Measurements from ENCODE around the gene VGLL3.
A peak's percentile ranks its signal among the peaks of the same experiment; 100 is the strongest.

VGLL3 gene

GRCh38 chr3:86990012-86990733 is 776 bp downstream of the VGLL3 start:
- Histone ChIP-seq H3K79me2 (ENCODE audit: insufficient read depth, low read length) (no peaks in the 10 kb centered on the region), H2AFZ (ENCODE audit: low read length) (0 out of 2 replicates have a peak overlapping the region, but pooled peaks have one; percentile 12), H4K20me1 (ENCODE audit: insufficient read depth, low read length, poor library complexity, severe bottlenecking) (no peaks in the 10 kb centered on the region), H3F3A (ENCODE audit: low read depth) (no peaks in the 10 kb centered on the region), H3K9me2 (replicated peaks; ENCODE audit: low read depth, low read length) (no peaks in the 10 kb centered on the region), H3K36me3 (ENCODE audit: insufficient read depth, low read length) (no peaks in the 10 kb centered on the region), H3K4me1 (ENCODE audit: insufficient read depth, low read length, poor library complexity, severe bottlenecking) (no peaks in the 10 kb centered on the region), H3K27me3 (ENCODE audit: insufficient read depth, low read length, poor library complexity, severe bottlenecking) (peaks cover 4% of the 10 kb centered on the region), H3K4me2 (ENCODE audit: low read depth, low read length, poor library complexity, severe bottlenecking) (peak overlapping the region; percentile 70), H3K4me3 (ENCODE audit: low read length, poor library complexity, severe bottlenecking) (peak overlapping the region; percentile 74), H3K9ac (ENCODE audit: low read depth, low read length, poor library complexity, severe bottlenecking) (no peak overlapping the region), H3K9me3 (ENCODE audit: insufficient read depth, low read depth, low read length) (no peaks in the 10 kb centered on the region)
- TF ChIP-seq CTCF (conservative IDR thresholded peaks at IDR 0.05; ENCODE audit: low read length) (no peak), EZH2phosphoT487 (IDR thresholded peaks at IDR 0.05; ENCODE audit: borderline replicate concordance) (no peak)

DNA sequence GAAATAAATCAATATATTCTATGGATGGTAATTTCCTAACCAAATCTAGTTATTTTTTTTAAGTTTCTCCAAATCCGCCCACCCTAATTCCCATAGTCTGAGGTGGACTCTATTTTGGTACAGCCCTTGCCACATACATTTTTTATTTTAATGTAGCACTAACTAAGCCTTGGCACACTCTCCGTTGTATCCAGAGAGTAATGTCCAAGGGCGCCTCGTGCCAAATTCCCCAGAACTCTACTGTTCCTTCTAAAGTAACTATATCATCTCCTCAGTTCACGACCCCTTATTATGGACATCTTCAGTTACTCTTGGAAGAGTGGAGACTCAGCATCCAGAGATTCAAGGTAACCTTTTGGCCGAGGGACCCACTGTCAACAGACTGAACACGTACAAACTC is 1.3 kb downstream of the VGLL3 start:
- Histone ChIP-seq H2AFZ (ENCODE audit: low read length) (no peak overlapping the region), H3K79me2 (ENCODE audit: insufficient read depth, low read length) (no peaks in the 10 kb centered on the region), H3K9me2 (replicated peaks; ENCODE audit: low read depth, low read length) (no peaks in the 10 kb centered on the region), H3K36me3 (ENCODE audit: insufficient read depth, low read length) (no peaks in the 10 kb centered on the region), H3F3A (ENCODE audit: low read depth) (no peaks in the 10 kb centered on the region), H3K4me2 (ENCODE audit: low read depth, low read length, poor library complexity, severe bottlenecking) (no peak overlapping the region), H3K9ac (ENCODE audit: low read depth, low read length, poor library complexity, severe bottlenecking) (no peak overlapping the region), H4K20me1 (ENCODE audit: insufficient read depth, low read length, poor library complexity, severe bottlenecking) (no peaks in the 10 kb centered on the region), H3K27me3 (ENCODE audit: insufficient read depth, low read length, poor library complexity, severe bottlenecking) (peaks cover 4% of the 10 kb centered on the region), H3K4me1 (ENCODE audit: insufficient read depth, low read length, poor library complexity, severe bottlenecking) (no peaks in the 10 kb centered on the region), H3K4me3 (ENCODE audit: low read length, poor library complexity, severe bottlenecking) (no peak overlapping the region), H3K9me3 (ENCODE audit: insufficient read depth, low read depth, low read length) (no peaks in the 10 kb centered on the region)
- TF ChIP-seq CTCF (conservative IDR thresholded peaks at IDR 0.05; ENCODE audit: low read length) (no peak), EZH2phosphoT487 (IDR thresholded peaks at IDR 0.05; ENCODE audit: borderline replicate concordance) (no peak)

- Histone ChIP-seq H3K9me3 (ENCODE audit: insufficient read depth, low read depth, low read length) (no peaks in the 10 kb centered on the region), H3K4me2 (ENCODE audit: low read depth, low read length, poor library complexity, severe bottlenecking) (no peak overlapping the region), H2AFZ (ENCODE audit: low read length) (no peak overlapping the region), H3K4me3 (ENCODE audit: low read length, poor library complexity, severe bottlenecking) (no peak overlapping the region), H3F3A (ENCODE audit: low read depth) (no peaks in the 10 kb centered on the region), H3K9me2 (replicated peaks; ENCODE audit: low read depth, low read length) (no peaks in the 10 kb centered on the region), H3K4me1 (ENCODE audit: insufficient read depth, low read length, poor library complexity, severe bottlenecking) (no peaks in the 10 kb centered on the region), H3K27me3 (ENCODE audit: insufficient read depth, low read length, poor library complexity, severe bottlenecking) (peaks cover 4% of the 10 kb centered on the region), H3K9ac (ENCODE audit: low read depth, low read length, poor library complexity, severe bottlenecking) (no peak overlapping the region), H3K79me2 (ENCODE audit: insufficient read depth, low read length) (no peaks in the 10 kb centered on the region), H3K36me3 (ENCODE audit: insufficient read depth, low read length) (no peaks in the 10 kb centered on the region), H4K20me1 (ENCODE audit: insufficient read depth, low read length, poor library complexity, severe bottlenecking) (no peaks in the 10 kb centered on the region)
- no peak for TF ChIP-seq CTCF (conservative IDR thresholded peaks at IDR 0.05; ENCODE audit: low read length)
- TF ChIP-seq EZH2phosphoT487 (IDR thresholded peaks at IDR 0.05; ENCODE audit: borderline replicate concordance), result no peak
Observed at GRCh38 chr3:86989006-86989405, 1.9 kb downstream of the VGLL3 start.

Data from Loucy (cell line).